Measurements from ENCODE around the gene MAGI2.

The MAGI2 gene

DNA sequence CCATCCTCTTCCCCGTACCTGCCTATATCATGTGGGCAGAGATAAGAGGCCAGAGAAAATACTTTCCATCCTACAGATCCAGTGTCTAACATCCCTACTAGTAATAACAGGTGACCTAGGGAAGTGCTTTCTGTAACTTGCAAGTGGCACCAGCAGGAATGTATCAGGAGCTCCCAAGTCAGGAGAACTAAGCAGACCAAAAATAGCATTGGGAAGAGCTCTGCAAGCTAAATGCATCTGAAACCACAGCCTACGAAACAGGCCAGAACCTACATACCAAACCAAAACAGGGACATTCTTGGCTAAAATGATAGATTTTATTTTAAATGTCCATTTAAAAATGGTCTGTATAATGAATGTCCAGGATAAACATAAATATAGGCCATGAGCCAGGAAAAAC is 974.1 kb downstream of the MAGI2 start:
- no peak for DNase-seq
- ATAC-seq, result no peak

DNA sequence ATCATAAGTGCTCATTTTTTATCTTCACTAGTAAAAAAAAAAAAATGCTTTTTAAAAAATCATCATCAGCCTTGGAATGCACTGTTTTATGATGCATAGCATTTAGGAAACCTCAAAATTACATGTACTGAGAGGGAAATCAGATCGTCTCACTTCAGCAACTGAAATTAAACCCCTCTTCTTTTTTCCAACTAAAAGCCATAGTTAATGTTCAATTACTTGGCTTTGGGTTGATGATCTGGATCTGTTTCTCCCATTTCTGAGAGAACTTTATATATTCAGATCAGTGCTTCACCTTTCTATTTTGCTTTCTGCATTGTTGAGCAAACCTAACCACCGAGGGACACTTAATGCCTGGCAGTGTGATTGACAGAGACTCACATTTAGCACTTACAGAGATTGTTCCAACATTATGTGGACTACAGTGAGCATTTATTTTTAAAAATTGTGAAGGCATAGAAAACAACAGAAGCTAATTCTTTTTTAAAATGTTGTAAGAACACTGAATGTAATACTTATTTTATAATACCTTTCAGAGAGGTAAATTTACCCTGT is 976.5 kb downstream of the MAGI2 start:
- no peak for DNase-seq
- no peak for ATAC-seq

- no peak for ATAC-seq
- DNase-seq, result no peak
These were observed 979.7 kb downstream of the MAGI2 start for GRCh38 chr7:78473571-78474301.

GRCh38 chr7:78473021-78473420 is 980.4 kb downstream of the MAGI2 start:
- no peak for DNase-seq

DNA sequence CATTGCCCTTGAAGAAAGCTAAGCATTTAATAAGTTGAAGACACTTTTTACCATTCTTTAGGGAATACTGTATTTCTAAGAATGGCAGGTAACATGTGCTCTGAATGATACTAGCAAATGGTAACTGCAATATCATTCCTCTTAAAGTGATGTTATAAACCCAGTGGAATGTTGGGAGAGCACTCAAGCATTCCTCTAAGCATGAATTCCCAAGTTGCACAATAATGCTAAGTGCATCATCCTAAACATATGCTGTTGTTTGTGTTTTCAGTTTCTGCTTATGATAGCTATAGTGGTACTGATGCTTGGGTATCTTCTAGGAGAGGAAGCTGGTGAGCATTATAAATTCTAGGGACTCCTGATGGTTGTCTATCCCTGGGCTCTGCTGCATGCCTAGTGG is 980.9 kb downstream of the MAGI2 start:
- DNase-seq (no peak), ATAC-seq (no peak)

More at GRCh38 chr7:78473021-78473420, 980.4 kb downstream of the MAGI2 start:
- no peak for ATAC-seq

DNA sequence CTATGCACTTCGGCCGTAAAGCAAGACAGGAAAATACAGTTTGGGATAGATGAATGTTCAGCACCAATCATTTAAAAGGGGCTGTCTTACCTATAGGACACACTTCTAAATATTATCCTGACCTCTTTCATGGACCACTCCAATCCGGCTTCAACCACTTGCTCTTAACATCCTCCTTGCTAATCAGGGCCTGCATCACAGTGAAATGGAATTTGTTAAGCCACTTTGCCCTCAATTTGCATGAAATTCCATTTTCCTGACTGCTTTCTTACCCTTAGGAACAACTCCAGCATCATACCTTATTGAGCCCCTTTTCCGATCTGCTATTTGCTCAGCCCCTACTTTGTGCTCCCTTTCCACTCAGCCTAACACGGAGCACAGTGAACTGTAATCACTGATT is 987.6 kb downstream of the MAGI2 start:
- DNase-seq (no peak), ATAC-seq (no peak)

- DNase-seq (no peak), ATAC-seq (no peak)
These were observed 990.4 kb downstream of the MAGI2 start for GRCh38 chr7:78463039-78463438.

- DNase-seq (no peak), ATAC-seq (no peak)
These were observed 1002.8 kb downstream of the MAGI2 start for GRCh38 chr7:78450706-78451105.

GRCh38 chr7:78448911-78449310 is 1004.6 kb downstream of the MAGI2 start:
- no peak for ATAC-seq
- DNase-seq, result no peak

GRCh38 chr7:78444267-78444666 is 1009.2 kb downstream of the MAGI2 start:
- ATAC-seq (no peak), DNase-seq (no peak)

DNA sequence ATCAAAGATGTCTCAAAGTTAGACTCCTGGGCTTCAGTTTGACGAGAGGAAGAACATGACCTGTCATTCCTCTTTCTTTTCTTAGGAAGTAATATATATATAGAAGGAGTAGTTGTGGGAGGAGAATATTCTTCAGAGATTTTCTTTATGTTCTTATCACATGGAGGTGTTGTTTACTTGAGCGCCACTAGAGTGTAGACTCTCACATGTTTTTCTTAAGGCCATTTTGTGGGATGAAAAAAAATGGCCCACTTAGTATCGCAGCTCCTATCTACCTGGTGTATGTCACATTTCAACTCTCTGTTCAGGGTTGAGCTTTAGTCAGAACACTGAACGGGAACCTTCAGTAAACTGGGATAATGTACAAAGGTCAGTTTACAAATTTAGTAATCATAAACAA is 1009.7 kb downstream of the MAGI2 start:
- ATAC-seq, result no peak
- DNase-seq, result no peak

- DNase-seq (no peak), ATAC-seq (no peak)
These were observed 1011.7 kb downstream of the MAGI2 start for GRCh38 chr7:78441737-78442136.

DNA sequence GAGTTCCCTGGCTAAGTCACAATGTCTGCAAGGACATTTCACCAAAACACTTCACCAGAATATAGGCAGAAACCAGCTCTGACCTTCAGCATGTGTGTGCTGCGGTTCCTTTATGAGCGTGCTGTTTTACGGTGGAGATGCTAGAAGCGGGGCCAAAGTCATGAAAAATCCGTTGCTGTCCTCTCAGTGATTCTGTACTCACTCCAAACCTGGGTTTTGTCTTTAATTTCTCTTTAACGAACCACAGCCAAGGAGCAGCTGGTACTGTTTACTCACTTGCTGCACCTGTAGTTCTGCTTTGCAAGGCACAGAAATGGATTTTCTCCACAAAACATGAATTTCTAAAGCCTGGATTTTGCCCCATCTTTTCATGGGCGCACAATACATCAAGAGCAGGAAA is 1015.0 kb downstream of the MAGI2 start:
- ATAC-seq, result no peak

DNA sequence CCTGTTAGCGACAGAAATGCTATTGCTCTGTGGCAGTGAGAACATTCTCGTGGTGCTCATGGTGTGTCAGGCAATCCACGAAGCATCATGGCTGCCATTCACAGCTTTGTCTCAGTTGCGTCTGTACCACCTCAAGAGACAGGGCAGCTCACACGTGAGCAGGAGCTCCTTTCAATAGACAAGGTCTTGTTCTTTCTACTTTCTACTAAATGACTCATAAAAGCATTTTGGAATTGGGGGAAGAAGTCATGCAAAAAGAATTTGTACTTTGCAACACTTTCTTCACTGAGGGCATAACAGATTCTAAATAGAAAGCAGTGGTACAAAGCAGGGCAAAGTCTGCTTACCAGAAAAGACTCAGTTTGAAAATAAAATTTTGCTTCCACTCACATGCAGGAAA is 1016.3 kb downstream of the MAGI2 start:
- ATAC-seq (no peak), DNase-seq (no peak)

More for the DNA sequence above, 1015.0 kb downstream of the MAGI2 start:
- DNase-seq, result no peak

DNA sequence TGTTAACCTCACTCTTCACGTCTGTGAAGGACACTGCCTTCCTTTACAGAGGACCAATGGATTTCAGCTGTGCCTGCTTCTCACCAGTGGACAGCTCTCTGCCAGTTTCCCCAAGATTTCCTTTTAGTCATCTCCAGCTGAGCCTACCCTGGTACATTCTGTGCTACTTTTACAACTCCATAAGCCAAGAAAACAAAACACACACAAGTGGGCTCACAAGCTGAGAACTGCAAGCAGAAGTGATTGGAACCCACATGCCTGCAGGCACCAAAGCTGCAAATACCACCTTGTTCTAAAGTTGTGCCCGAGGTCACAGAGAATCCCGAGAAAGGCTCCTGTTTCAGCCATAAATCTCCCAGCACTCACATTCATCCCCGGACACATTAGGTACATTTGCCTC is 1018.1 kb downstream of the MAGI2 start:
- DNase-seq, result no peak
- no peak for ATAC-seq

DNA sequence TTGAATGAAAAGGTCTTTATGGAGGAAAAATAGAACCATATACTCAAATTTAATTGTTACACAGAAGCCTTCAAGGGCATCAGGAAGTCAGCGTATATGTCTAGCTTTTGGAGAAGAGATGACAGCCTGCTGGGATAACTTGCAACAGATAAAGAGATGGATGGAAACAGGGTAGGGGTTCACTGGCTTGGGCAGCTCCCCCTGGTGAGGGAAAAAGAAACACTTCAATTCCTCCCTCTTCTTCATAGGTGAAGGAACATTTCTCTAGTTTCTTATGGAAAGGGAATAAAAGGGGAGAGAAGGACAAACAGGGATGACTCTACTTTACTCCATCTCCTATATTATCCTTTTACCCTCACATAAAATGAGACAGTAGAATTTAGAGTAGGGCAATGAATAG is 1019.2 kb downstream of the MAGI2 start:
- DNase-seq (no peak), ATAC-seq (no peak)

DNA sequence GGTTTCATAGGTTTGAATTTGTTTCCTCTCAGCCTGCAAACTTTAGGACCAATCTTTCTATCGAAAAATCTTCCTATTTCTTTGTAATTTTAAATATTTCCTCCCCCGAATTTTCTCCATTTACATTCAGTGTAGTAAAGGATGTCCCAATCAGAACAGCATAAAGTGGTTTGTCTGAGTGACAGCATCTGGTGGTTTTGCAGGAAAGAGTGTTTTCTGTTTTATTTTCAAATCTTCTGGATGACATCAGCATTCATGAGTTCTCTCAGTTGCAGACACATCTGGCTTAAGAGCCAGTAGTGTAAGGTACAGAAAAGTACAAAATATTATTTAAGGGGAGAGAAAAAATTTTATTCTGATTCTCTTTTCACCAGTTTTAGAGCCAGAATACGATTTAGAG is 1020.0 kb downstream of the MAGI2 start:
- no peak for DNase-seq
- no peak for ATAC-seq

DNA sequence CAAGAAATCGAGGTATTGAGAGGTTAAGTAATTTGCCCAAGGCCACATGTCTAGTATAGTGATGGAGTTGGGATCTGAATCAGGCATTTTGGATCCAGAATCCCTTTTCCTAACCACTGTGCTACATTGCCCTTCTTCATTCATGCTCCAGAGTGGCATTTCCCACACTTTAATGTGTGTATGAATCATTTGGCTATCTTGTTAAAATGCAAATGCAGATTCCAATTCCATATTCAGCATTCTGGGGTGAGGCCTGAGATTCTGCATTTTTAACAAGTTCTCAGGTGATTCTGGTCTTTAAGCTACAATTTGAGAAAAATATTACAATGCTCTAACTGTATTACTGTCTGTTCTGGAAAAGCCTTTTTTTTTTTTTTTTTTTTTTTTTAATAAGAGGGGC is 1023.6 kb downstream of the MAGI2 start:
- DNase-seq (no peak), ATAC-seq (no peak)

- ATAC-seq (no peak), DNase-seq (no peak)
These were observed 1026.3 kb downstream of the MAGI2 start for GRCh38 chr7:78427209-78427608.

- DNase-seq (no peak), ATAC-seq (no peak)
These were observed 1033.5 kb downstream of the MAGI2 start for GRCh38 chr7:78420001-78420400.

GRCh38 chr7:78417180-78417853 is 1036.2 kb downstream of the MAGI2 start:
- ATAC-seq, result no peak
- no peak for DNase-seq

DNA sequence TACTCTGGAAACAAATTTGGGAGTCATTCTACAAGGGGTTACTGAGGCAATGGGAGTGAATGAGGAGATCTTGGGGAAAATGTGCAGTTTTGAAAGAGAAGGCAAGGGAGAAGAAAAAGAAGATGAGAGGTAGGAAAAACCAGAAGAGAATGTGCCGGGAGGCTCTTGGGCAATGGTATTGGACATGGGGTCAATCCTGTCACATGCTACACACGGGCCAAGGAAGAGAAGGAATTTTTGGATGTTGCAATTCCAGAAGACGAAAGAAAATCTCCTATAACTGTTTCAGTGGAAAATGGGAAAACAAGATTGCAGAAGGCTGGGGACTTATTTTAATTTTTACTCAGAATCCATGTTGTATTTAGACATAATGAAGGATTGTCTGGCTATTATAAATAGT is 1039.9 kb downstream of the MAGI2 start:
- ATAC-seq (no peak), DNase-seq (no peak)

- no peak for ATAC-seq
- no peak for DNase-seq
These were observed 1041.1 kb downstream of the MAGI2 start for GRCh38 chr7:78412216-78412858.
